Central memory CD8-positive, alpha-beta T cell (primary cell): ENCODE data around the gene PIBF1.
"Not testable (repeated sequence)": the region's sequence is repeated elsewhere in the genome, so short reads cannot be mapped to it uniquely, and the experiment has no call there.

Experiments used
- ATAC-seq: fragments of 150-1000 bp; cut with Tn5 transposase; replicated peaks from 2 replicates; pipeline ENCODE4 v1.10.0; 2022; ENCODE audit warnings: mild to moderate bottlenecking, moderate FRiP score, moderate number of reproducible peaks; ENCODE audit not compliant: poor library complexity, severe bottlenecking; ENCODE audit errors: extremely low read depth
- DNase-seq, 2 donors: peaks; one replicate each; pipeline ENCODE4 v3.0.0; 2021; ENCODE audit warnings: low spot score in 2 of 2
- H3K27ac Mint-ChIP-seq: one replicate; pipeline ENCODE4 v1.8.0; 2022; ENCODE audit warnings: low read depth, mild to moderate bottlenecking, moderate library complexity, mixed read lengths
- H3K27me3 Mint-ChIP-seq: one replicate; pipeline ENCODE4 v1.8.0; 2022; ENCODE audit warnings: mixed read lengths
- H3K36me3 Mint-ChIP-seq: one replicate; pipeline ENCODE4 v1.8.0; 2022; ENCODE audit warnings: mild to moderate bottlenecking, moderate library complexity, mixed read lengths; ENCODE audit not compliant: insufficient read depth
- H3K4me1 Mint-ChIP-seq: one replicate; pipeline ENCODE4 v1.8.0; 2022; ENCODE audit warnings: mixed read lengths
- H3K4me3 Mint-ChIP-seq: one replicate; pipeline ENCODE4 v1.8.0; 2022; ENCODE audit warnings: mild to moderate bottlenecking, moderate library complexity, mixed read lengths
- H3K9me3 Mint-ChIP-seq: one replicate; pipeline ENCODE4 v1.8.0; 2022; ENCODE audit warnings: mixed read lengths

Gene PIBF1

GRCh38 chr13:72788831-72789230, 6.9 kb downstream of the PIBF1 start:
- H3K27ac Mint-ChIP-seq = no peak overlapping the region
- peaks cover 20% of the 10 kb centered on the region for H3K36me3 Mint-ChIP-seq

GRCh38 chr13:72792640-72793039, 10.7 kb downstream of the PIBF1 start:
- no peaks in the 10 kb centered on the region for H3K9me3 Mint-ChIP-seq
- peaks cover 27% of the 10 kb centered on the region for H3K36me3 Mint-ChIP-seq
- no peaks in the 10 kb centered on the region for H3K27me3 Mint-ChIP-seq
- DNase-seq = no peak
- peaks cover 31% of the 10 kb centered on the region for H3K4me1 Mint-ChIP-seq
- no peak for ATAC-seq
- no peak overlapping the region for H3K4me3 Mint-ChIP-seq
- H3K27ac Mint-ChIP-seq = no peak overlapping the region

More at GRCh38 chr13:72788831-72789230, 6.9 kb downstream of the PIBF1 start:
- ATAC-seq (no peak), DNase-seq (no peak)
- Mint-ChIP-seq H3K27me3 (no peaks in the 10 kb centered on the region), H3K9me3 (no peaks in the 10 kb centered on the region), H3K4me3 (no peak overlapping the region), H3K4me1 (peaks cover 40% of the 10 kb centered on the region)

GRCh38 chr13:72798817-72799216, 16.9 kb downstream of the PIBF1 start:
- no peak overlapping the region for H3K4me3 Mint-ChIP-seq
- no peaks in the 10 kb centered on the region for H3K9me3 Mint-ChIP-seq
- no peak for DNase-seq
- H3K27ac Mint-ChIP-seq = no peak overlapping the region
- H3K4me1 Mint-ChIP-seq = peaks cover 25% of the 10 kb centered on the region
- H3K36me3 Mint-ChIP-seq = peaks cover 10% of the 10 kb centered on the region
- no peaks in the 10 kb centered on the region for H3K27me3 Mint-ChIP-seq
- ATAC-seq = no peak

GRCh38 chr13:72804301-72804700, 22.4 kb downstream of the PIBF1 start:
- H3K27me3 Mint-ChIP-seq = no peaks in the 10 kb centered on the region
- no peak for ATAC-seq

GRCh38 chr13:72805676-72806346, 23.9 kb downstream of the PIBF1 start:
- H3K4me3 Mint-ChIP-seq = no peak overlapping the region
- no peak for DNase-seq

More at GRCh38 chr13:72804301-72804700, 22.4 kb downstream of the PIBF1 start:
- Mint-ChIP-seq H3K9me3 (no peaks in the 10 kb centered on the region), H3K27ac (no peak overlapping the region), H3K36me3 (peaks cover 5% of the 10 kb centered on the region), H3K4me1 (peaks cover 16% of the 10 kb centered on the region), H3K4me3 (no peak overlapping the region)
- DNase-seq = no peak

GRCh38 chr13:72806514-72806913, 24.6 kb downstream of the PIBF1 start:
- DNase-seq, H3K27ac Mint-ChIP-seq, H3K36me3 Mint-ChIP-seq, H3K27me3 Mint-ChIP-seq, H3K4me1 Mint-ChIP-seq, H3K9me3 Mint-ChIP-seq, ATAC-seq, H3K4me3 Mint-ChIP-seq: not testable (repeated sequence)

More at GRCh38 chr13:72805676-72806346, 23.9 kb downstream of the PIBF1 start:
- H3K9me3 Mint-ChIP-seq = no peaks in the 10 kb centered on the region
- peaks cover 5% of the 10 kb centered on the region for H3K36me3 Mint-ChIP-seq
- H3K27me3 Mint-ChIP-seq = no peaks in the 10 kb centered on the region
- H3K4me1 Mint-ChIP-seq = peaks cover 13% of the 10 kb centered on the region
- no peak overlapping the region for H3K27ac Mint-ChIP-seq
- ATAC-seq = no peak

GRCh38 chr13:72808917-72809500, 27.1 kb downstream of the PIBF1 start:
- Mint-ChIP-seq H3K27me3 (no peaks in the 10 kb centered on the region), H3K4me3 (no peak overlapping the region), H3K27ac (no peak overlapping the region), H3K36me3 (peaks cover 10% of the 10 kb centered on the region), H3K9me3 (no peaks in the 10 kb centered on the region), H3K4me1 (no peaks in the 10 kb centered on the region)
- DNase-seq (no peak), ATAC-seq (no peak)

GRCh38 chr13:72820156-72820897, 38.4 kb downstream of the PIBF1 start:
- no peak overlapping the region for H3K27ac Mint-ChIP-seq
- DNase-seq = no peak

GRCh38 chr13:72820898-72821279, 39.0 kb downstream of the PIBF1 start:
- Mint-ChIP-seq H3K27ac (no peak overlapping the region), H3K27me3 (no peaks in the 10 kb centered on the region), H3K36me3 (peaks cover 21% of the 10 kb centered on the region), H3K9me3 (no peaks in the 10 kb centered on the region), H3K4me3 (no peak overlapping the region), H3K4me1 (no peaks in the 10 kb centered on the region)
- DNase-seq (no peak), ATAC-seq (no peak)

More at GRCh38 chr13:72820156-72820897, 38.4 kb downstream of the PIBF1 start:
- no peak for ATAC-seq
- Mint-ChIP-seq H3K4me3 (no peak overlapping the region), H3K36me3 (peaks cover 21% of the 10 kb centered on the region), H3K4me1 (no peaks in the 10 kb centered on the region), H3K9me3 (no peaks in the 10 kb centered on the region), H3K27me3 (no peaks in the 10 kb centered on the region)

GRCh38 chr13:72823081-72823480, 41.1 kb downstream of the PIBF1 start:
- H3K9me3 Mint-ChIP-seq = no peaks in the 10 kb centered on the region
- H3K36me3 Mint-ChIP-seq = peaks cover 28% of the 10 kb centered on the region
- no peaks in the 10 kb centered on the region for H3K27me3 Mint-ChIP-seq
- H3K4me1 Mint-ChIP-seq = no peaks in the 10 kb centered on the region
- ATAC-seq (no peak), DNase-seq (no peak)
- no peak overlapping the region for H3K27ac Mint-ChIP-seq
- H3K4me3 Mint-ChIP-seq = no peak overlapping the region

GRCh38 chr13:72823724-72824123, 41.8 kb downstream of the PIBF1 start:
- H3K4me3 Mint-ChIP-seq = no peak overlapping the region
- H3K27ac Mint-ChIP-seq = no peak overlapping the region
- H3K4me1 Mint-ChIP-seq = peaks cover 6% of the 10 kb centered on the region
- DNase-seq = no peak
- peaks cover 31% of the 10 kb centered on the region for H3K36me3 Mint-ChIP-seq
- H3K27me3 Mint-ChIP-seq = no peaks in the 10 kb centered on the region
- no peaks in the 10 kb centered on the region for H3K9me3 Mint-ChIP-seq
- no peak for ATAC-seq

- Mint-ChIP-seq H3K27ac (no peak overlapping the region), H3K36me3 (peaks cover 18% of the 10 kb centered on the region), H3K9me3 (no peaks in the 10 kb centered on the region), H3K27me3 (no peaks in the 10 kb centered on the region), H3K4me1 (peaks cover 41% of the 10 kb centered on the region), H3K4me3 (no peak overlapping the region)
- DNase-seq (no peak), ATAC-seq (no peak)
These were observed 52.7 kb downstream of the PIBF1 start for GRCh38 chr13:72834601-72835000.
